WI38 (cell line): ENCODE measurements around the gene LHPP.

ENCODE experiments used
- H3K4me3 ChIP-seq: 2 replicates; pipeline ENCODE4 v1.5.1; 2011; ENCODE audit warnings: low read depth, mild to moderate bottlenecking, control low read depth, low read length
- TF ChIP-seq, protein P1 (sequence below): IDR thresholded peaks from 2 replicates; pipeline ENCODE4 v1.5.1; 2012; ENCODE audit warnings: low read depth, mild to moderate bottlenecking, control low read depth, low read length

Gene LHPP

DNA sequence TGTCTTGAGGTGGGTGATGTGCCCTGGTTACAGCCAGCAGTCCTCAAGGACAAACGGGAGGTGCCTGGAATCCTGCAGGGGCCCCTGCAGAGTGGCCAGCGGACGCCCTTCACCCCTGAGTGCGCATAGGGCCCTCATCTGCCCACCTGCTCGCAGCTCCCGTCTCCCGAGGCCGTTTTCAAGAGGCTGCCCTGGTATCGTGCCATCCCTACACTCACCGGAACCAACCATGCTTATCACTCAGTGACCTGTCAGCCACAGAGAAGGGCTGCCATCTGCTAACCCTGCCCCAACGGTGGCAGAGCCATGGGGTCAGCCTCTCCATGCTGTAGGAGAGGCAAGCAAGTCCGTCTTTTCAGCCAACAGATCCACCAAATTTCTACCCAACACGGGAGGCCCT, 160.5 kb downstream of the LHPP start:
- TF ChIP-seq, protein P1, sequence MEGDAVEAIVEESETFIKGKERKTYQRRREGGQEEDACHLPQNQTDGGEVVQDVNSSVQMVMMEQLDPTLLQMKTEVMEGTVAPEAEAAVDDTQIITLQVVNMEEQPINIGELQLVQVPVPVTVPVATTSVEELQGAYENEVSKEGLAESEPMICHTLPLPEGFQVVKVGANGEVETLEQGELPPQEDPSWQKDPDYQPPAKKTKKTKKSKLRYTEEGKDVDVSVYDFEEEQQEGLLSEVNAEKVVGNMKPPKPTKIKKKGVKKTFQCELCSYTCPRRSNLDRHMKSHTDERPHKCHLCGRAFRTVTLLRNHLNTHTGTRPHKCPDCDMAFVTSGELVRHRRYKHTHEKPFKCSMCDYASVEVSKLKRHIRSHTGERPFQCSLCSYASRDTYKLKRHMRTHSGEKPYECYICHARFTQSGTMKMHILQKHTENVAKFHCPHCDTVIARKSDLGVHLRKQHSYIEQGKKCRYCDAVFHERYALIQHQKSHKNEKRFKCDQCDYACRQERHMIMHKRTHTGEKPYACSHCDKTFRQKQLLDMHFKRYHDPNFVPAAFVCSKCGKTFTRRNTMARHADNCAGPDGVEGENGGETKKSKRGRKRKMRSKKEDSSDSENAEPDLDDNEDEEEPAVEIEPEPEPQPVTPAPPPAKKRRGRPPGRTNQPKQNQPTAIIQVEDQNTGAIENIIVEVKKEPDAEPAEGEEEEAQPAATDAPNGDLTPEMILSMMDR, result no peak

DNA sequence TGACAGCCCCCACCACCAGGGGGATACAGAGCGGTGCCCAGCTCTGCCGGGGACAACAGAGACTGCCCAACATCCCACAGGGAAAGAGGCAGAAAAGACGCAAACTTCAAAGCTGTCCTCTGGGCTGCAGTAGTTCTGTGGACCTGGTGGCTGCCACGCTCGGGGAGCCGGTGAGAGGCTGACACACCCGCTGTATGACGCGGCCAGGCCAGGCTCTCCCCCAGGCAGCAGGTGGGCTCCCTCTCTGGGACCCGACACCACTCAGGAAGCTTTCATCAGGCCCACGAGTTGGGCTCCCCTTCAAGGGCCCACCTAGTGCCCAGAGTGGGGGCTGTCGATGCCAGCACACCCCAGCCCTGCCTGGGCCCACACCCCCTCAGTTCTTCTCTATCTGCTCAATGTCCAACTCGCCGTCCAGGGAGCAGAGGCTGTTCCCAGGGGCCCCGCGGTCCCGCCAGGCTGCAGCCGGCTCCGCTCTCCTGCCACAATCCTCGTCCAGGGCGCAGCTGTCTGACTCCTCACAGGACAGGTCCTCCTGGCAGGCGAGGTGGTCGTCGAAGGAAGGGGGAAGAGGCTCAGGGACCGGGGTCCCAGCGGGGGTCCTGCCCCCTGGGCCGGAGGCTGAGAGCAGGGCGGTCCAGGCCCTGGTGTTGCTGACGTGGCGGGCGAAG, 161.4 kb downstream of the LHPP start:
- no peak overlapping the region for H3K4me3 ChIP-seq
- TF ChIP-seq, protein P1, result no peak

More for the DNA sequence above, 160.5 kb downstream of the LHPP start:
- H3K4me3 ChIP-seq, result no peak overlapping the region

DNA sequence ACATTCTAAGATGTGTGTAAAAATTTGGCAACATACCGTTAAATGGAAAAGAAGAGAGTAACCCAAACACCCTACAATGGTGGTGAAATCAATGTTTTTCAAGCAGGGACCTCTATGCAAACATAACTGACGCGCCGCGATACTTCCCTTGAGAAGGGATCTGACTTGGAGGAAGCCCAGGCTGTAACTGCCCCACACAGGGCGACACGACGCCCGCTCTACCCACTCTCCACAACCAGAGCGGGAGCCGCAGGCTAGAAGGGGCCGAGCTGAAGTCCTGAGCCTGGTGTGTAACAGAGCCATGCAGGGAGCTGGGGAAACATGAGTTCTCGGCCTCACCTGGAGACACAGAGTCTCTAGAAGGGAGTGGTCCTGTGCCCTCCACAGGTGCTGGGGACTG, 162.4 kb downstream of the LHPP start:
- TF ChIP-seq, protein P1, result no peak
- H3K4me3 ChIP-seq, result no peak overlapping the region

DNA sequence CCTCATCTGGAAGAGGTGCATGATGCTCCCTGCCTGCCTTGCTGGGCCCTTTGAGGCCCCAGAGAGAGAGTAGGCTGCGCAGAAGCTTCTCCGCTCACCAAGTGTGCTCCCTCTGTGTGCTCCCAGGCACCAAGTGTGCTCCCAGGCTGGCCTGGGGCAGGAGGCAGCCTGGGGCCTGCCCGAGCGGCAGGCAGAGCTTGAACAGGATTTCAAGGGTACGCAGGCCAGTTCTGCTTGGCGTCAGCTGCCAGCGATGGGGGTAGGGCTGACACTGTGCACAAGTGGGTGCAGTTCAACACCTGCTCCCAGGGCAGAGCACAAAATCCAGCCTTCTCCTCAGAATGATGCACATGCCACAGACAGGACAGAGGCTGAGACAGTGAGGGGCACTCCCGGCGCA, 162.8 kb downstream of the LHPP start:
- no peak overlapping the region for H3K4me3 ChIP-seq
- TF ChIP-seq, protein P1, result no peak

DNA sequence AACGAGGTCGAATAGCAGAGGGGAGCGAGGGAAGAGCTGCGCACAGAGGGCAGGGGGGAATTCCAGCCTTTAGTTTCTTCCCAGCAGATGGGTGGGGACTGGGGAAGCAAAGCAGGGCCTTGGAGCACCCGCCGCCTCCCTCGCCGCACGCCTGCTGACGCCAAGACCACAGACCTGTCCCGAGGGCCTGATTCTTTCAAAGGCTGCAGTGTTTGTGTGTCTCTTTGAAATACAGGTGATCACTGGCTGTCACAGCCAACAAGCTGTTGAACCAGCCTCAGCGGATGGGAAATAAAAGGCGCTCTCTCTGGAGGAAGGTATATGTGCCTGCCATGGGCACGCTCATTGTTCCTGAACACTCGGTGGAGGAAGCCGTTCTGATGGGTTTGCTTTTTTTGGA, 163.3 kb downstream of the LHPP start:
- TF ChIP-seq, protein P1, result no peak
- no peak overlapping the region for H3K4me3 ChIP-seq

DNA sequence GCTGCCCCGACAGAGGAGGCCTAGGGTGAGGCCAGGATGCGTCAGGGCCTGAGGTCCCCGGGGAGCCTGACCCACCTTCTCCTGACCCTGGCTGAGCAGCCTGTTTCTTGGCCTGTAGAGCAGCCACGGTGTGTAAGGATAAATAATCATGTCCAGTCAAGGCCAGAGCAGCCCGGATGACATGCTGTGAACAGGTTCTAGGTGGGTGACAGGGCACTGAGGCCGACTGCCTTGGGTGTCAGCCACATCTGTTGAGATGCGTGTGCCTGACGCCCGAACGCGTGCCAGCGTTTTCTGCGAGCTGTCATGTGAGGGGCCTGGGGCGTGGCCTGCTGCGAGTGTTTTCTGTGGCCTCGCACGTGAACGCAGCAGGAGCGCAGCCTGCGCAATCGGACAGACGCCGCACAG, 164.2 kb downstream of the LHPP start:
- TF ChIP-seq, protein P1, result no peak
- no peak overlapping the region for H3K4me3 ChIP-seq

DNA sequence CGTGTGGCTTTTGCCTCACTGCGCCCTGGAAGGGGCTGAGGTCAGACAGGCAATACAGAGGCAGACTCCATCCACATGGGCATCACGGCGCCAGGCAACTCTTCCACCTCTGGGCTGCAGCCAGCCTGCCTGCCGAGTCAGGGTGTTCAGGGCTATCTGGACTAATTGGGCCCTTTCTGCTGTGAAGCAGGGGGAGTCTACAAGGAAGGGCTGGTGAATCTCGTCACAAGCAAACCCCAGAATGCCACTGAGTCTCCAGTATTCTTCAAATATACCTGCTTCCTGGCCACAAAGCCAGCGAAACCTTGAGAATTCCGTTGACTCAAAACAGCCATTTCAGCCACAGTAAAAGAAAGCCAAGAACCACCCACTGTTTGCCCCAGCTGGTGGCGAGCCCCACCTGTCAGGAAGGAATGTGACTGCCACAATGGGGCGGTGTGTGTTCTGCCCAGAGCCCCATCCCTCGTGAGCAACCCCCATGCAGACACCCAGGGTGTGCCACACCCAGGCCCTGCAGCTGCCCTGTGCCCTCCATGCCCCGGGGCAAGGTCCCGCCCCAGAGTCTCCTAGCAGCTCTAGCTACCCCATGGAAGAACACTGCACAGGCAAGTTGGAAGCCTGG, 165.2 kb downstream of the LHPP start:
- TF ChIP-seq, protein P1, result no peak
- no peak overlapping the region for H3K4me3 ChIP-seq
